GM12875 (cell line): ENCODE results near the gene FAM222A.
A peak's percentile ranks its signal among the peaks of the same experiment; 100 is the strongest.

Experiments used
- H3K4me3 ChIP-seq: one replicate; pipeline ENCODE4 v1.5.1; 2011; ENCODE audit warnings: low read depth, low read length, control low read depth
- CTCF ChIP-seq: IDR thresholded peaks from 2 replicates; pipeline ENCODE4 v1.5.1; 2011; ENCODE audit warnings: low read depth, mild to moderate bottlenecking, control low read depth, inconsistent platforms, low read length, moderate library complexity, borderline replicate concordance; ENCODE audit not compliant: insufficient read depth

FAM222A gene

GRCh38 chr12:109739747-109740693, 26.4 kb downstream of the FAM222A start:
- H3K4me3 ChIP-seq = no peak overlapping the region
- TF ChIP-seq CTCF = peak; percentile 48; the same call in 1 of the 2 replicates

- no peak overlapping the region for H3K4me3 ChIP-seq
- TF ChIP-seq CTCF = no peak
These were observed 27.1 kb downstream of the FAM222A start for GRCh38 chr12:109740694-109741245.

- H3K4me3 ChIP-seq = no peak overlapping the region
- no peak for TF ChIP-seq CTCF
These were observed 27.8 kb downstream of the FAM222A start for GRCh38 chr12:109741286-109741969.

GRCh38 chr12:109741970-109742703, 28.5 kb downstream of the FAM222A start:
- no peak overlapping the region for H3K4me3 ChIP-seq
- no peak for TF ChIP-seq CTCF

DNA sequence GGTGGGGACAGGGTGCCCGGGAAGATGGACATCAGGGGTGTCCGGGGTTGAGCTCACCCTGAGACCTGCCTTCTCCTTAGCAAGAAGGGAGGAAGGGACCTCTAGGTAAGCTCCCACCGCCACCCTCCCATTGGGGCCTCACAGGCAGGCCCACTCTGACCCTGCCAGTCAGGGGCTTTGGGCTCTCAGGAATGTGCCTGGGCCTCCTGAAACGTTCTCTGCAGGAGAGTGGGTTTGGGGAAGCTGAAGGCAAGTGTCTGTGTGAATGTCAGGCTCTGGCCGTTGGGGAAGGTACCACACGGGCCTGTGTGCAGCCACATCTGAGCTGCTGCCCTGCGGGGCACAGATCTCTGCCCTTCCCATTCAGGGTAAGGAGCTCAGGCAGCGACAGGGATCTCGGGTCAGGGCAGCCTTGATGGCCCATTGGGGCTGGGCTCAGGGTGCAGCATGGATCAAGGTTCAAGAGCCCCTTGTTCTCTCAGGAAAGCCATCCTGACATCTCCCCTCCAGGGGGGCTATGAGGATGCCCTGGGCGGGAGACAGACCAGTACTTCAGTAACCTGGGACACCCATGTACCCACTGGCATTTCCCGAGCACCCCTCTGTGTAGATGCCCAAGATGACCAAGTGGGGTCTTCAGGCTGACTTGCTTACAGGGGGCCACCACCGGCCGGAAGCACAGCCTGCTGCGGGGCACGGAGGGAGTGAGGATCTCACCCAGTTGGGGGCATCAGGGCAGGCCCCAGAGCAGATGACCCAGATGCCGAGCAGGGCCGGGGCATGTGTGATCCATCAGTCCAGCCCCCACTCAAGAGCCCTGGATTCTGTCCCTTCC, 29.7 kb downstream of the FAM222A start:
- H3K4me3 ChIP-seq = no peak overlapping the region
- no peak for TF ChIP-seq CTCF

- TF ChIP-seq CTCF = no peak
- no peak overlapping the region for H3K4me3 ChIP-seq
These were observed 30.4 kb downstream of the FAM222A start for GRCh38 chr12:109744026-109744425.
